Amniotic stem cell (primary cell): ENCODE data around the gene BCAS3.
"Not testable (repeated sequence)": the region's sequence is repeated elsewhere in the genome, so short reads cannot be mapped to it uniquely, and the experiment has no call there.

Experiments
- DNase-seq: peaks from one replicate; lab custom pipeline; 2025; lab: John Stamatoyannopoulos, UW

The BCAS3 gene

GRCh38 chr17:60798576-60798975, 120.9 kb downstream of the BCAS3 start:
- DNase-seq, result no peak

GRCh38 chr17:60802377-60802776, 124.7 kb downstream of the BCAS3 start:
- DNase-seq, result no peak

GRCh38 chr17:60803059-60803458, 125.4 kb downstream of the BCAS3 start:
- no peak for DNase-seq

DNA sequence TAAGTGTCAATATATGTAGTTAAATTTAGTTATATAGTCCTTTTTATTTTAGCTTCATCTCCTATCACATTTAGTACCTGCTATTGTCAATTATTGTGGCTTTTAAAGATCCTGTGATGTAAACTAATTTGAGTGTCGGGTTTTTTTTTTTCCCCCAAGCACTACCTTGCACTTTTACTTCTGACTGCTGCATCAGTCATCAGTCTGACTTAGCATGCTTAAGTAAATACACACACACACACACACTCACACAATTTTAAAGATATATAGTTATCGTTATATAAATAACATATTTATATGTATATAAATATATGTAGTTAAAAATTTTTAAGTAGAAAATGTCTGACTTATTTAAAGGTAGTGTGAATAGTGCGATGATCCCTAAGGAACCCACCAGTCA, 127.2 kb downstream of the BCAS3 start:
- no peak for DNase-seq

- DNase-seq, result no peak
These were observed 131.8 kb downstream of the BCAS3 start for GRCh38 chr17:60809421-60809820.

DNA sequence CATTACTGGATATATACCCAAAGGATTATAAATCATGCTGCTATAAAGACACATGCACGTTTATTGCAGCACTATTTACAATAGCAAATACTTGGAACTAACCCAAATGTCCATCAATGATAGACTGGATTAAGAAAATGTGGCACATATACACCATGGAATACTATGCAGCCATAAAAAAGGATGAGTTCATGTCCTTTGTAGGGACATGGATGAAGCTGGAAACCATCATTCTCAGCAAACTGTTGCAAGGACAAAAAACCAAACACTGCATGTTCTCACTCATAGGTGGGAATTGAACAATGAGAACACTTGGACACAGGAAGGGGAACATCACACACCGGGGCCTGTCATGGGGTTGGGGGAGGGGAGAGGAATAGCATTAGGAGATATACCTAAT, 137.3 kb downstream of the BCAS3 start:
- DNase-seq, result not testable (repeated sequence)

DNA sequence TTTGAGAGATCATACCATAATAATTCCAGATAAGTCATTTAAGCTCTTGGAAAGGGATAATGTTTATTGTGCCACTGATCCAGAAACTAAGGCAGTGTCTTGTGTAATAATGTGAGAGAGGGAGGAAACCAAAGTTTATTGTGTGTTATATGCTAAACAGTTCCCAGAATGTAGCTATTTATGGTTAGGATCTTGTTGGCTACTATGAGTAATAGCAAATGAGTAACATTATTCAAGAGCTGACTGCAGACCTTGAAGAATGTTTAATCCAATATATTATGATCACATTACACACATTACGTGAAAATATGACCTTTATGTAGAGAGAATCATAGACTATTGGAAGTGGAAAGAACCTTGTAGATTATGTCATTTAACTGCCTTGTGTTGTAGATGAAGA, 139.5 kb downstream of the BCAS3 start:
- DNase-seq, result peak; percentile 60

- DNase-seq, result no peak
These were observed 141.9 kb downstream of the BCAS3 start for GRCh38 chr17:60819447-60820130.

- no peak for DNase-seq
These were observed 145.9 kb downstream of the BCAS3 start for GRCh38 chr17:60823515-60823914.

- no peak for DNase-seq
These were observed 147.7 kb downstream of the BCAS3 start for GRCh38 chr17:60825351-60825750.

GRCh38 chr17:60827943-60828342, 150.3 kb downstream of the BCAS3 start:
- DNase-seq, result no peak

DNA sequence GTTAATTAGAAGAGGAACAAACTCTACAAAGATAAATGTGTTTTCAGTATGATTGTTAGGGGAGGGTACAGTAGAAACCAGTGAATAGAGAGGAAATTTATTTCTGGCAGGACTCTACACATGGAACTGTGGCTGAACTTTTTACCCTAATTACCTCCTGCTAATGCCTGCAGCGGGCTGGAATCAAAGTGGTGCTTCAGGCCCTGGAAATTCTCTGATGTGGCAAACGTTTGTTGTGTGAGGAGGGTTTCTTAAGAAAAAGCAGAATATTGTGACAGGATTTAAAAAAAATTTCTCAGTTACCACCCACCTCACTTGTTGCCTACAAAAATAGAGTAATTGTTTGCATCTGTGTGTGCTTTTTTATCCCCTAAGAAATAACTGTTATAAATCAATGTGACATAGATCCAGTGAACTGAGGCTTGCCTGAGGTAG, 154.5 kb downstream of the BCAS3 start:
- no peak for DNase-seq

DNA sequence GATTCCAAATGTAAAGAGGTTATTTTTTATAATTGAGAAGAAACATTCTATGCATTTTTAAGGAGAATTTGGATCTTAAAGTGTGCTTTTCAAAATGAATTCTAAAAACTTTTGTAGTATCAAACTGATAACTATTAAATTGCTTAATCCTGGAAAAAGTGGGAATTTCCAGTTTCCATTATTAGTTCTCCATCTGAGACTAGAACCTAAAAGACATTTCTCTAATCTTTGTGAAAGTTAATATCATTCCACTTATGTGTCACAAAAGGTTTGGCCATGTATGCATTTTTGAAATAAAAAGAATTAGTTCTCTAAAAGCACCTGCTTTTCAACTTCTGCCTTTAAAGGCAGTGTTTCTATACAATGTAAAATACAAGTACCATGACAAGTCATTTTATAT, 155.0 kb downstream of the BCAS3 start:
- DNase-seq, result no peak

GRCh38 chr17:60840456-60840855, 162.8 kb downstream of the BCAS3 start:
- DNase-seq, result no peak

DNA sequence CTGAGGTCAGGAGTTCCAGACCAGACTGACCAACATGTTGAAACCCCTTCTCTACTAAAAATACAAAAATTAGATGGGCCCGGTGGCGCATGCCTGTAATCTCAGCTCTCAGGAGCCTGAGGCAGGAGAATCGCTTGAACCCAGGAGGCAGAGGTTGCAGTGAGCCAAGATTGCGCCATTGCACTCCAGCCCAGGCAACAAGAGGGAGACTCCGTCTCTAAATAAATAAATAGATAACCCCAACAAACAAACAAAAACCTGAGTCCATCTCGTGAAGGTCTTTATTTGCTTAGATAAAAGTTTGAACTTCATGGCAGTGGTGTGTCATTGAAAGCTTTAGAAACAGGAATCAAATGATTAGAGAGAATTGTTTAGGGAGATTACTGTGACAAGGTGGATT, 167.4 kb downstream of the BCAS3 start:
- no peak for DNase-seq

- no peak for DNase-seq
These were observed 168.5 kb downstream of the BCAS3 start for GRCh38 chr17:60846175-60846574.

DNA sequence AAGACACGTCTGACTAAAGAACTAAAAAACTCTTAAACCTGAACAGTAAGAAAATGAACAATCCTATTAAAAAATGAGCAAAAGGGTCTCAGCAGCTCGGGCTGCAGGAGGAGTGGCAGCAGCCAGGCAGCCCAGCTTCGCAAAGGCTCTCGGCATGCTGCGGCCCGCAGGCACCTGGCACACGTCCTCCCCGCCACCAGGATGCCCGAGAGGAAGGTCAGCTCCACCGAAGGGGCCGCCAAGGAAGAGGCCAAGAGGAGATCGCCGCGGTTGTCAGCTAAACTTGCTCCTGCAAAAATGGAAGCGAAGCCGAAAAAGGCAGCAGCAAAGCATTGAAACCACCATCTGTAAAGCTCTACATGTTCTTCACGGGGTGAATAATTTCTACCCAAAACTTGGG, 173.5 kb downstream of the BCAS3 start:
- DNase-seq, result no peak

GRCh38 chr17:60857556-60858080, 180.0 kb downstream of the BCAS3 start:
- DNase-seq, result no peak

GRCh38 chr17:60862482-60862881, 184.8 kb downstream of the BCAS3 start:
- no peak for DNase-seq

GRCh38 chr17:60863892-60864707, 186.4 kb downstream of the BCAS3 start:
- no peak for DNase-seq

GRCh38 chr17:60864708-60865005, 187.0 kb downstream of the BCAS3 start:
- no peak for DNase-seq

- DNase-seq, result no peak
These were observed 197.1 kb downstream of the BCAS3 start for GRCh38 chr17:60874772-60875171.
